Melanocyte of skin (primary cell): ENCODE results near the gene TDRD12. TPM values are rescaled to one million over a fixed set of nuclear protein-coding genes. Genes with fewer than 3 reads are reported as not detected.

Source experiments
- small RNA-seq, 2 donors: library from RNA; depleted of rRNA; stranded (forward); fragments of <200 nt; gene quantifications; one replicate each; pipeline ENCODE3, GENCODE V24; 2012
- total RNA-seq, 2 donors: library from RNA; depleted of rRNA; stranded (reverse); fragments of >200 nt; gene quantifications; 2 replicates each; pipeline ENCODE4 v1.2.3, GENCODE V29; 2012

The TDRD12 gene, protein sequence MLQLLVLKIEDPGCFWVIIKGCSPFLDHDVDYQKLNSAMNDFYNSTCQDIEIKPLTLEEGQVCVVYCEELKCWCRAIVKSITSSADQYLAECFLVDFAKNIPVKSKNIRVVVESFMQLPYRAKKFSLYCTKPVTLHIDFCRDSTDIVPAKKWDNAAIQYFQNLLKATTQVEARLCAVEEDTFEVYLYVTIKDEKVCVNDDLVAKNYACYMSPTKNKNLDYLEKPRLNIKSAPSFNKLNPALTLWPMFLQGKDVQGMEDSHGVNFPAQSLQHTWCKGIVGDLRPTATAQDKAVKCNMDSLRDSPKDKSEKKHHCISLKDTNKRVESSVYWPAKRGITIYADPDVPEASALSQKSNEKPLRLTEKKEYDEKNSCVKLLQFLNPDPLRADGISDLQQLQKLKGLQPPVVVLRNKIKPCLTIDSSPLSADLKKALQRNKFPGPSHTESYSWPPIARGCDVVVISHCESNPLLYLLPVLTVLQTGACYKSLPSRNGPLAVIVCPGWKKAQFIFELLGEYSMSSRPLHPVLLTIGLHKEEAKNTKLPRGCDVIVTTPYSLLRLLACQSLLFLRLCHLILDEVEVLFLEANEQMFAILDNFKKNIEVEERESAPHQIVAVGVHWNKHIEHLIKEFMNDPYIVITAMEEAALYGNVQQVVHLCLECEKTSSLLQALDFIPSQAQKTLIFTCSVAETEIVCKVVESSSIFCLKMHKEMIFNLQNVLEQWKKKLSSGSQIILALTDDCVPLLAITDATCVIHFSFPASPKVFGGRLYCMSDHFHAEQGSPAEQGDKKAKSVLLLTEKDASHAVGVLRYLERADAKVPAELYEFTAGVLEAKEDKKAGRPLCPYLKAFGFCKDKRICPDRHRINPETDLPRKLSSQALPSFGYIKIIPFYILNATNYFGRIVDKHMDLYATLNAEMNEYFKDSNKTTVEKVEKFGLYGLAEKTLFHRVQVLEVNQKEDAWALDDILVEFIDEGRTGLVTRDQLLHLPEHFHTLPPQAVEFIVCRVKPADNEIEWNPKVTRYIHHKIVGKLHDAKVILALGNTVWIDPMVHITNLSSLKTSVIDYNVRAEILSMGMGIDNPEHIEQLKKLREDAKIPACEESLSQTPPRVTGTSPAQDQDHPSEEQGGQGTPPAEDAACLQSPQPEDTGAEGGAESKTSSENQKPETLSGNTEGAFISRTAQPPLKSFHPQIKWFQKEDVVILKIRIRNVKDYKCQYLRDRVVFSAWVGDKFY (N-terminal part only)
- total RNA-seq: under 1 TPM in 1 of 2 donors, not detected in 1; under 0.01 TPM

DNA sequence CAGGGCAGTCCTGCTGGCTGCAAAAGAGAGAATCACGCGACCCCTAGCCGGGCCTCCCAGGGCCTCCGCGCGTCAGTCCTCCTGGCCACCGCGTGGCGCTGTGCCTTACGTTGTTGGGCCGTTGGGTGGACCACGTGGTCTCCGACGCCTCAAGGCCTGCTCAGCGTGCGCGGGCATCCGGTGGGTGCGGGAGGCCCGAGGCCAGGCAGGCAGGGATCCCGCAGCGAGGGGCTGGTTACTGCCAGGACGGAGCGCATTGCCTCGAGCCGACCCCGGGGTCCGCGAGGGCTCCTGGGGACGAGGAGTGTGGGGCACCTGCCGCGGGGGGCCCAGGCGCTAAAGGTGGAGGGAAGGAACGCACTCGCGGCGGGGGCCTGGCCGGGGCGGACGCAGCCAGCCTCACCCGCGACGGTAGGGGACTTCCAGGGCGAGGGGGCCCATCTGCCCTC lies at the start of gene TDRD12:
TDRD12 (plus strand) TSS at position 157 of the 449 bp plus-strand sequence. CDS start 306 bp downstream, outside the sequence.

DNA sequence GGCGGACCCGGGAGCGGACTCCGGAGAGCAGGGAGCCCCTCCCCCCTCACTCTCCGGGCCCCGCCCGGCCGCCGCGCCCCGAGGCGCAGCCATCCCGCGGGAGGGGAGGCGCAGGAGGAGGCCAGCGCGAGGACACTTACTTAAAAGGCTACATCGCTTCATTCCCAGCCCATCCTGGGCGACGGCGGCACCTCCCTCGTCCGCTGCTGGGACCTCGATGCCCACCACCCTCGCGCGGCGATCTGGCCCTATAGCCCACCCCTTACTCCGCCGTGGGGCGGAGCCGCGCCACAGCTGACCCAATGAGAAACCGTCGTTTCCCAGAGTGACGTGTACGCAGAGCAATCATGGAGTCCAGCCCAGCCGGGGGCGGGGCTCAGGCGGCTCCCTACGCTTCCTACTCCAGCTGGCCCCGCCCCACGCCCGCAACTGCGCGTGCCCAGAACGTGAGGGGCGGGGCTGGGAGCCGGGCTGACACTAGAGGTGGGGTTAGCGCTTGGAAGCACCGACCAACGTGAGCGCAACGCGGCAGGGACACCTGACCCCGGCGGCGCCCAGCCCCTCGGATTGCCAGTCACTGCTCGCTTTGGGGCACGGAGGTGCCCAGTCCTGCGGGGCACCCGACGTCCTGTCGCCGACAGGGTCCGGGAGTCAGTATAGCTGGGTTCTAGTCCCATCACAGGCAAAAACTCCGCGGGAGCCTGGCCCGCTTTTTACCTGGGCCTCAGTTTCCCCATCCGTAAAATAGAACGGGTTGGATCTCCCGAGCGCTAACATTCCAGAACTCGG lies 44.4 kb upstream of the TDRD12 start, which contains the start of gene ANKRD27:
ANKRD27 (minus strand) TSS at position 250 of the 789 bp plus-strand sequence. CDS start 16,165 bp downstream, outside the sequence.

DNA sequence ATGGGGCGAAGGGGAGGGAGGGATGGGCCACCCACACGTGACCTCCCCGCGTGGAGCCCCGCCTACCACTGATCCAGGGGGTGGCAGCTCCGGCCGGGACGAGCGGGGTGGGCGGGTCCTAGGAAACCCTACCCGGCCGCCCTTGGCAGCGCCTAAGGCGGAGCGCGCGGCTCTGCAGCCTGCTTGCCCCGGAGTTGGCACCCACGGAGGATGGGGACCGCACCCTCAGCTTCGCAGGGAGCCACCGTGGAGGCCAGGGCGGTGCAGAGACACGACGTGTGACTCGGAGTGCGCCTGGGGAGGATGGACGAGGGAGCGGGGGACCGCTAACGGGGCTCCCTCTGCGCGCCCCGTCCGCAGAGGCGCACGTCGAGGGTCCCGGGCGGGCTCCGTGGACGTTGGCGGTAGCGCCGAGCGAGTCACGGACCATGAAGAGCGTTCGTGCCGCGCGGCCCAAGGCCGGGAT lies 43.8 kb upstream of the TDRD12 start, which contains the start of gene RGS9BP:
RGS9BP (plus strand) TSS at position 129 of the 466 bp plus-strand sequence. CDS start 416 bp downstream, outside the sequence.

DNA sequence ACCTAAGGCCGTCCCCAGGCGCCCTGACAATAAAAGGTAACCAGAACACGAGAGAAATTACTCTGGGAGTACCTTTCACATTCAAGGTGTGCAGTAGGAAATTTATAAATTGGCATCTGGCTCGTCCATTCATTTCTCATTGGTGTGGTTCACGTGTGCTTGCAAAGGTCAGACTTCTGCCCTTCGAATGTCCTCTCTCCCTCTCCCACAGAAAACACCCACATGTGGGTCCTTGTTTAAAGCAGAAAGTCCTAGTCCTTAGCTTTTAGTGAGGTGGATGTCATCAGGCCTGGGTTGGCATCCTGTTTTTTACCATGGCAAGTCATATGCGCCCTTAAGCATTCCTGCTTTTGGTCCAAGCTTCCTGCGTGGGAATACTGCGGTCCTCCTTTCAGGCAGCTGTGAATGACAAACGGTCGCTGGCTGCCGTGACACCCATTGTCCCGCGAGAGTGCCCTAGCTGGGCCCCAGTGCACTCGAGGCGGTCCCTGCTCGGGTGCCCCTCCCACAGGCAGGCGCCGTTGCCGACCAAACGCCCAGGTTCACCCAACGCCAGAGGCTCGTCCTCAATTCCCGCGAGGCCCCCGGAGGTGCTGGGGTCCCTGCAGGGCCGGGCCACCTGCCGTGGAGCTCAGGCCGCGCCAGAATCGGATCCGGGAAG lies 28.1 kb upstream of the TDRD12 start, which contains the start of gene NUDT19:
NUDT19 (plus strand) TSS at position 531 of the 661 bp plus-strand sequence. CDS start 140 bp downstream, outside the sequence.

DNA sequence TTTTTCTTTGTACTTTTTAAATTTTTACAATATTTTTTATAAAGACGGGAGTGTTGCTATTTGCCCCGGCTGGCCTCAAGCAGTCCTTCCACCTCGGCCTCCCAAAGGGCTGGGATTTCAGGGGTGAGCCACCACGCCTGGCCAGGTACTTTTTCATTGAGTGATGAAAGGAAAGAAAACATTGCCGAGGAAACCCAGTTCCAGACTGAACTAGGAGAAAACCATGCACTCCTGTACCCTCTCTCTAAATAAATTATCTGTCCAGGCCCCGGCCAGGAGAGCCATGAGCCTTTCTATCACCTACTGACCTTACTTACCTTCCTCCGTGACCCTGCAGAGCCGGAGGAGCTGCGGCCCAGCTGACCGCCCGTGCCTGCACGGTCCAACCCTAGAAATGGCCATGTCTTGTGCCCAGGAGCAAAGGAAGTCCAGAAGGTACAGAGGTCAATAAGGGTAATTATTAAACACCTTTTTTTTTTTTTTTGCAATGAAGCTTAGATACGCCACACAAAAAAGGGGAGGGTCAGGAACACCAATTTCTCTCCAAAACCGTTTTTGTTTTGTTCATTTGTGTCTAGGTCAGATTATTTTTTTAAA lies 149.9 kb downstream of the TDRD12 start, which contains the start of gene SLC7A9:
SLC7A9 (minus strand) TSS at position 399 of the 597 bp plus-strand sequence. CDS start 1,233 bp downstream, outside the sequence.

Small RNA genes within 50 kb of the gene (small RNA-seq; reads per million reads assigned to genes)
- gene RN7SKP22: 0.04 to 0.29 reads per million in 2 donors

Other genes starting within 250 kb of the TDRD12 start
- gene PDCD5, start 138.6 kb upstream of the TDRD12 start, total RNA-seq: 10 to 100 TPM; 77.8 to 93.6 TPM
- 10 to 100 TPM; 25.5 to 34.6 TPM for gene ANKRD27, start 44.6 kb upstream of the TDRD12 start, total RNA-seq
- gene RGS9BP, start 43.9 kb upstream of the TDRD12 start, total RNA-seq: under 1 TPM; under 0.01 to 0.34 TPM
- gene NUDT19, start 27.9 kb upstream of the TDRD12 start, total RNA-seq: 10 to 100 TPM; 13.0 to 13.1 TPM
- gene SLC7A9, start 150.0 kb downstream of the TDRD12 start, total RNA-seq: not detected